Tibial nerve (tissue), 4 donors: ENCODE results near the gene DOHH. TPM values are rescaled to one million over a fixed set of nuclear protein-coding genes. Genes with fewer than 3 reads are reported as not detected.
A peak's percentile ranks its signal among the peaks of the same experiment; 100 is the strongest.

Experiments used
- DNase-seq, 2 donors: peaks; one replicate each; pipeline ENCODE4 v3.0.0-alpha.2; 2019; ENCODE audit warnings: low spot score in 2 of 2
- H3K27ac ChIP-seq, 4 donors: fragments of 200-600 bp; sonication (generic) in 3 of 4; one replicate each; pipeline ENCODE4 v1.5.1; 2017 to 2019; ENCODE audit warnings: mild to moderate bottlenecking in 1 of 4
- H3K27me3 ChIP-seq, 2 donors: fragments of 200-600 bp; sonication (generic) in 1 of 2; one replicate each; pipeline versions ENCODE4 v1.5.1 to v1.6.0; 2017 to 2019
- H3K36me3 ChIP-seq, 3 donors: fragments of 200-600 bp; sonication (generic); one replicate each; pipeline ENCODE4 v1.5.1; 2018 to 2019
- H3K4me1 ChIP-seq, 4 donors: fragments of 200-600 bp; sonication (generic) in 3 of 4; one replicate each; pipeline ENCODE4 v1.5.1; 2017 to 2019
- H3K4me3 ChIP-seq, 4 donors: fragments of 200-600 bp; sonication (generic) in 3 of 4; one replicate each; pipeline ENCODE4 v1.5.1; 2017 to 2019; ENCODE audit warnings: mild to moderate bottlenecking in 1 of 4, moderate library complexity in 1 of 4
- H3K9me3 ChIP-seq, 4 donors: fragments of 200-600 bp; sonication (generic) in 3 of 4; one replicate each; pipeline ENCODE4 v1.5.1; 2017 to 2019
- CTCF ChIP-seq, 5 experiments: fragments of 200-600 bp in 3 of 5; fragments of 450-650 bp in 2 of 5; sonication (generic) in 3 of 5; IDR thresholded peaks; one replicate each; pipeline ENCODE4 v1.5.1; 2016 to 2019; ENCODE audit warnings: antibody characterized with exemption in 5 of 5, mild to moderate bottlenecking in 3 of 5, moderate library complexity in 2 of 5
- EP300 ChIP-seq, 2 donors: sonication (generic); formaldehyde crosslinking; IDR thresholded peaks; one replicate each; pipeline ENCODE4 v1.6.1; 2017; ENCODE audit warnings: antibody characterized with exemption in 2 of 2, mild to moderate bottlenecking in 1 of 2
- POLR2A ChIP-seq, 2 donors: fragments of 450-650 bp; IDR thresholded peaks; one replicate each; pipeline ENCODE4 v1.6.1; 2017; ENCODE audit warnings: antibody characterized with exemption in 2 of 2, mild to moderate bottlenecking in 2 of 2, moderate library complexity in 2 of 2
- WGBS, 2 donors: methylation state at CpG; one replicate each; pipeline ENCODE4 v1.1.5; 2018; 5-methylcytosine and 5-hydroxymethylcytosine counted together
- total RNA-seq, 4 donors: library from RNA; depleted of rRNA; stranded (reverse); fragments of >200 nt; gene quantifications; one replicate each; pipeline ENCODE4 v1.1.0, GENCODE V29; 2016

Gene DOHH
- total RNA-seq, 4 donors from 2014 or later: 19.7 to 30.3 (median 23.0) TPM

DNA sequence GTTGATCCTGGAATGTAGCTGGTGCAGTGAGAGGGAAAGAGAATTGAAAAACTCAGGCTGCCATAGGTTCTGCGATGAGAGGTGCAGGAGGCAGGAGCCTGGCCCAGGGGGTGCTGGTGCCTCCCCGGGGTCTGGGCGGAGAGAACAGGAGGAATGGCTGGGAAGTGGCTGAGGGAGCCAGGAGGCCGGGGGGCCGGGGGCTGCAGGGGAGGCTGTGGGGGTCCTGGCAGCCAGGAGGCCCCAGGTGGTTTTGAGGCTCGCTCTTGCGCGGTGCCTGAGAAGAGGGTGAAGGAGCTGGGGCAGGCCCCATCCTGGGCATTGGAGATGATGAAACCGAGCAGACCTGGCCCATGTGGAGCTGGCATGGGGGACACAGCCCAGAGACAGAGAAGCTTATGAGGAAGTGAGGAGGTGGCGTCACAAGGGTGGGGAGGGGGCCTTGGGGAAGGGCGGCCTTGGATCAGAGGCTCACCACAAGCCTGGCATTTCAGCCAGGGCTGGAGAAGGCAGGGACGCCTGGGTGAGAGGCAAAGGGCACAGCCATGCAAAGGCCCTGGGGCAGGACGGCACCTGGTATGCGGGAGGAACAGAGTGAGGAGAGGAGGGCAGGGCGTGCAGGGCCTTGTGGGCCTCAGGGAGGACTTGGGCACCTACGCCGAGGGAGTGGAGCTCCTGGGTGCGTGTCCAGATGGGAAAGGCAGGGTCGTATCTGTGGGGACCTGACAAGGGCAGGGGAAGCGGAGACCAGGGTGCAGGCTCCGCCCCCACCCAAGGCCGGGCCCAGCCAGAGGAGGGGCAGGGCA is 37.2 kb upstream of the DOHH start:
- H3K4me1 ChIP-seq: peaks cover 0 to 42% (median 30%) of the 10 kb centered on the region in 4 donors
- H3K27me3 ChIP-seq: no peaks in the 10 kb centered on the region
- 64 to 74% methylated on average over 22 of the region's 22 CpGs for WGBS, 2 donors
- no peaks in the 10 kb centered on the region for H3K9me3 ChIP-seq
- peak overlapping the region; percentile 82 to 96 (median 90) for H3K27ac ChIP-seq
- TF ChIP-seq CTCF (IDR thresholded peaks at IDR 0.05): no peak
- peaks cover 10 to 52% (median 17%) of the 10 kb centered on the region in 3 donors for H3K36me3 ChIP-seq
- peak overlapping the region in 3 of 4 donors; percentile 11 to 41 (median 13) for H3K4me3 ChIP-seq
- DNase-seq: no peak

GRCh38 chr19:3537101-3537437 is 36.6 kb upstream of the DOHH start:
- H3K9me3 ChIP-seq: no peaks in the 10 kb centered on the region
- no peaks in the 10 kb centered on the region for H3K27me3 ChIP-seq
- no peak for TF ChIP-seq CTCF (IDR thresholded peaks at IDR 0.05)
- no peak for TF ChIP-seq POLR2A (IDR thresholded peaks at IDR 0.05)
- no peak for TF ChIP-seq EP300 (IDR thresholded peaks at IDR 0.05)
- peak overlapping the region in 3 of 4 donors; percentile 11 to 41 (median 13) for H3K4me3 ChIP-seq
- WGBS, 2 donors: 20 to 39% methylated on average over 13 of the region's 13 CpGs
- H3K4me1 ChIP-seq: peaks cover 0 to 42% (median 30%) of the 10 kb centered on the region in 4 donors
- H3K36me3 ChIP-seq: peaks cover 12 to 57% (median 18%) of the 10 kb centered on the region in 3 donors
- H3K27ac ChIP-seq: peak overlapping the region; percentile 82 to 96 (median 90)
- no peak for DNase-seq

DNA sequence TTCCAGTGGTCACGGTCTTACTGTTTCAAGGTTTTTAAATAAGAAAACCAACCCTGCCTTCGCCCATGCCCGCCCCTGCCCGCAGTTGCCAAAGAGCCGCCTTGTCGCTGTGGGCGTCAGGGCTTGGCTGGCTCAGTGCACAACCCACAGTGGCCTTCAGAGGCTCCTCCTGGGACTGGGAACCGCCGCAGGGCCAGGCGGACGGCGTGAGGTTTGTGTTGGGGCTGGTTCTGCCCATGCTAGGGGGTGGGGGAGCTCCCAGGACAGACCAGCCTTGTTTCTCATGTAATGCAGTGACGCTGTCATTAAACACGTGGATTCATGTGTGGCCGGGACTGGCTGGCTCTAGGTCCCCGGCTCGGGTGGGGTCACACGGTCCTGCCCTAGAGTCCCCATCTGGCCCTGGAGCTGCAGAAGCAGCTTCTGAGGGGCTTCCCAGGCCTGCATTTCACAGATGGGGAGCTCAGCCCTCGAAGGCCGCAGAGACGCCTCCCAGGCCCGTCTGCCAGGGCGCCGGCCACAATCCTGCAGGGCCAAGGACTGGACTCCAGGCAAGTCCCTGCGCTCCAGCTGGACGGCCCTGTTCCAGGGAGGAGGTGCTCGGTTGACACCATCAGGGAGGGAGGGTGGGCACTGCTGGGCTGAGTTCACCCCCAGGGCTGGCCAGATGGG is 36.1 kb upstream of the DOHH start:
- peak overlapping the region in 3 of 4 donors; percentile 11 to 41 (median 13) for H3K4me3 ChIP-seq
- DNase-seq: peak; percentile 44 to 53
- peak overlapping the region; percentile 82 to 96 (median 90) for H3K27ac ChIP-seq
- 49 to 53% methylated on average over 16 to 19 of the region's 27 CpGs for WGBS, 2 donors
- no peaks in the 10 kb centered on the region for H3K27me3 ChIP-seq
- H3K4me1 ChIP-seq: peaks cover 0 to 42% (median 30%) of the 10 kb centered on the region in 4 donors
- TF ChIP-seq CTCF (IDR thresholded peaks at IDR 0.05) (no peak), POLR2A (IDR thresholded peaks at IDR 0.05) (peak in 1 of 2 donors; percentile 38), EP300 (IDR thresholded peaks at IDR 0.05) (peak; percentile 46 to 85)
- peaks cover 12 to 59% (median 23%) of the 10 kb centered on the region in 3 donors for H3K36me3 ChIP-seq
- no peaks in the 10 kb centered on the region for H3K9me3 ChIP-seq

- H3K27me3 ChIP-seq: no peaks in the 10 kb centered on the region
- peaks cover 0 to 42% (median 30%) of the 10 kb centered on the region in 4 donors for H3K4me1 ChIP-seq
- no peak for TF ChIP-seq EP300 (IDR thresholded peaks at IDR 0.05)
- TF ChIP-seq CTCF (IDR thresholded peaks at IDR 0.05): no peak
- TF ChIP-seq POLR2A (IDR thresholded peaks at IDR 0.05): no peak
- H3K27ac ChIP-seq: peak overlapping the region; percentile 82 to 96 (median 90)
- peaks cover 12 to 62% (median 24%) of the 10 kb centered on the region in 3 donors for H3K36me3 ChIP-seq
- DNase-seq: no peak
- peak overlapping the region in 1 of 4 donors; percentile 41 for H3K4me3 ChIP-seq
- H3K9me3 ChIP-seq: no peaks in the 10 kb centered on the region
- 38 to 56% methylated on average over 5 to 8 of the region's 10 CpGs for WGBS, 2 donors
Observed at GRCh38 chr19:3535981-3536380, 35.5 kb upstream of the DOHH start.

DNA sequence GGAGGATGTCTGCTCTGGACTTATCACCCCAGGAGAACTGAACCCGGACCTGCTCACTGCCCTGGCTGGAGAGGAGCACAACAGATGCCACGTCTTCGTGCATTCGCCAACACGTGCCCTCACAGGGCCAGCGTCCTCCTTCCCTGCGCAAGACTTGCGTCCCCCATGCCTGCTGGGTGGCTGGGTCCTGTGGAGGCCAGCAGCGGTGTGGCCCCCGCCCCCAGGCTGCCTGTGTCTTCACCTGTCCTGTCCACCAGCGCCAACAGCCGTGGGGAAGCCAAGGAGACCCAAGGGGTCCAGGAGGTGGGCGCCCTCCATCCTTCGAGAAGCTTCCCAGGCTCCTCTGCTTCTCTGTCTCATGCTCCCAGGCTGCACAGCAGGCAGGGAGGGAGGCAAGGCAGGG is 35.1 kb upstream of the DOHH start:
- H3K36me3 ChIP-seq: peaks cover 12 to 66% (median 24%) of the 10 kb centered on the region in 3 donors
- 89 to 90% methylated on average over 14 of the region's 14 CpGs for WGBS, 2 donors
- DNase-seq: no peak
- H3K4me1 ChIP-seq: peaks cover 0 to 42% (median 30%) of the 10 kb centered on the region in 4 donors
- no peaks in the 10 kb centered on the region for H3K9me3 ChIP-seq
- no peak for TF ChIP-seq CTCF (IDR thresholded peaks at IDR 0.05)
- no peak for TF ChIP-seq POLR2A (IDR thresholded peaks at IDR 0.05)
- no peak for TF ChIP-seq EP300 (IDR thresholded peaks at IDR 0.05)
- no peaks in the 10 kb centered on the region for H3K27me3 ChIP-seq
- H3K4me3 ChIP-seq: no peak overlapping the region
- peak overlapping the region; percentile 82 to 96 (median 90) for H3K27ac ChIP-seq
